ENCODE results near the gene LRGUK. TPM values are rescaled to one million over a fixed set of nuclear protein-coding genes. Genes with fewer than 3 reads are reported as not detected.

LRGUK gene
- total and polyA plus RNA-seq, 12 donors = 0.15 to 0.47 (median 0.22) TPM; not detected in 5

- no peak for TF ChIP-seq CTCF (IDR thresholded peaks at IDR 0.05)
- DNase-seq (no peak), ATAC-seq (no peak)
- Histone ChIP-seq H3K9me3 (no peaks in the 10 kb centered on the region), H3K4me1 (peaks cover 0 to 15% (median 10%) of the 10 kb centered on the region in 9 donors), H3K36me3 (peaks cover 0 to 6% (median 0%) of the 10 kb centered on the region in 9 donors), H3K27me3 (no peaks in the 10 kb centered on the region), H3K4me3 (no peak overlapping the region), H3K27ac (no peak overlapping the region)
- intact Hi-C loops (cut with DNase I) = loop anchor here in 1 of 10 donors (10.0 kb wide), 1 partner anchor 189 kb away; the partner anchor contains the start of gene LRGUK
- WGBS, 2 donors = 81 to 86% methylated on average over 1 of the region's 1 CpG
These were observed 186.4 kb downstream of the LRGUK start for GRCh38 chr7:134313543-134313942.

Other genes starting within 250 kb of the LRGUK start
- 1 to 10 TPM; 2.4 to 7.9 (median 5.0) TPM for gene SLC35B4, start 189.6 kb downstream of the LRGUK start, total RNA-seq
- 1 to 10 TPM; 2.4 to 4.4 TPM for gene SLC35B4, start 189.6 kb downstream of the LRGUK start, polyA plus RNA-seq